ENCODE data around the gene RPAP3.

RPAP3 gene

DNA sequence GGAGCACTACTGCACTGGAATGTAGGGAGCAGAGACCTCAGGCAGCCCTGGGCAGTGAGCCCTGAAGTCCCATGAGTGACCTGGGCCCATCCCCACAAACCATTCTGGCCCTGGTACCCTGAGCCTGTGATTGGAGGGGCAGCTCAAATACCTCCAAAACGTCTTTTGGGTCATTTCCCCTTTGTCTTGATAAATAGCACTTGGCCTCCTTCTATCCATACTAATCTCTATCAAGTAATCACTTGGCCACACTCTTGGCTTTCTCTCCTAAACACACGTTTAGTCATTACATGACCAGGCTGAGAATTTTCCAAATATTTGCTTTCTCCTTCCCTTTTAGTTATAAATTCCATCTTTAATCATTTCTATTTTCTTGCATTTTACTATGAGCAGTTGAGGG is 91.3 kb downstream of the RPAP3 start:
- DNase-seq (ENCODE audit: extremely low spot score, insufficient read length, low read depth) (no peak), FAIRE-seq (no peak)

DNA sequence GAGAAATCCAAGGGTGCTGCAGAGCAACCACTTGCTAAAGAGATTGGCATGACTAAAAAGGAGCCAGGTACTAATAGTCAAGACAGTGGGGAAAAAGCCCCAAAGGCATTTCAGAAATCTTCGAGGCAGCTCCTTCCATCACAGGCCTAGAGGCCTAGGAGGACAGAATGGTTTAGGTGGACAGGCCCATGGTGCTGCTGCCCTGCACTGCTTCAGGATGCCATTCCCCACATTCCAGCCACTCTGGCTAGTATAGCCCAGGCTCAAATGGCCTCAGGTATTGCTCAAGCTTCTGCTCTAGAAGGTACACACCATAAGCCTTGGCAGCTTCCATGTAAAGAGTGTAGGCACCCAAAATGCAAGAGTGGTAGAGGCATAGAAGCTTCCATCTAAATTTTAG is 92.9 kb downstream of the RPAP3 start:
- no peak for FAIRE-seq
- no peak for DNase-seq (ENCODE audit: extremely low spot score, insufficient read length, low read depth)

DNA sequence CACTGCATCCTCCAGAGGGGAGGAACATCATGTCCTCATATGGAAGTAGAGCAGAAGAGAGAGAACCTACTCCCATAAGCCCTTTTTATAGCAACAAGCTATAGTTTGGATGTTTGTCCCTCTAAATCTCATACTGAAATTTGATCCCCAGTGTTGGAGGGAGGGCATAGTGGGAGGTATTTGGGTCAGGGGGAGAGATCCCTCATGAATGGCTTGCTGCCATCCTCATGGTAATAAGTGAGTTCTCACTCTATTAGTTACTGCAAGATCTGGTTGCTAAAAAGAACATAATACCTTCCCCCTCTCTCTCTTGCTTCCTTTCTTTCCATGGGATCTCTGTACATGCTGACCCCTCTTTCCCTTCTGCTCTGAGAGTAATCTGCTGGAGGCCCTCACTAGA is 93.9 kb downstream of the RPAP3 start:
- no peak for FAIRE-seq
- no peak for DNase-seq (ENCODE audit: extremely low spot score, insufficient read length, low read depth)

Data from GM18507 (cell line).